ENCODE results near the gene IRX2.

IRX2 gene

GRCh38 chr5:2742921-2743679 lies 8.4 kb downstream of the IRX2 start:
- no peak for DNase-seq

GRCh38 chr5:2741956-2742355 lies 9.5 kb downstream of the IRX2 start:
- no peak for DNase-seq

- no peak for DNase-seq
These were observed 10.5 kb downstream of the IRX2 start for GRCh38 chr5:2740876-2741555.

GRCh38 chr5:2740051-2740875 lies 11.2 kb downstream of the IRX2 start:
- DNase-seq, result no peak

GRCh38 chr5:2739360-2740050 lies 12.0 kb downstream of the IRX2 start:
- DNase-seq, result no peak

GRCh38 chr5:2738700-2739359 lies 12.6 kb downstream of the IRX2 start:
- DNase-seq, result no peak

GRCh38 chr5:2738156-2738699 lies 13.2 kb downstream of the IRX2 start:
- no peak for DNase-seq

GRCh38 chr5:2737273-2738155 lies 14.0 kb downstream of the IRX2 start:
- no peak for DNase-seq

- no peak for DNase-seq
These were observed 14.6 kb downstream of the IRX2 start for GRCh38 chr5:2736872-2737271.

GRCh38 chr5:2735996-2736395 lies 15.5 kb downstream of the IRX2 start:
- DNase-seq, result no peak

GRCh38 chr5:2732850-2733249 lies 18.6 kb downstream of the IRX2 start:
- DNase-seq, result no peak

- DNase-seq, result no peak
These were observed 19.5 kb downstream of the IRX2 start for GRCh38 chr5:2732004-2732403.

- DNase-seq, result no peak
These were observed 22.3 kb downstream of the IRX2 start for GRCh38 chr5:2729189-2729588.

GRCh38 chr5:2727550-2727949 lies 23.9 kb downstream of the IRX2 start:
- DNase-seq, result no peak

GRCh38 chr5:2725980-2726765 lies 25.3 kb downstream of the IRX2 start:
- DNase-seq, result no peak

- no peak for DNase-seq
These were observed 26.6 kb downstream of the IRX2 start for GRCh38 chr5:2724831-2725230.

GRCh38 chr5:2724031-2724581 lies 27.4 kb downstream of the IRX2 start:
- DNase-seq, result no peak

GRCh38 chr5:2722901-2723300 lies 28.6 kb downstream of the IRX2 start:
- DNase-seq, result no peak
